ENCODE results near the gene RIT2. TPM values are rescaled to one million over a fixed set of nuclear protein-coding genes. Genes with fewer than 3 reads are reported as not detected.

The RIT2 gene
- total and polyA plus RNA-seq, 7 donors = not detected

DNA sequence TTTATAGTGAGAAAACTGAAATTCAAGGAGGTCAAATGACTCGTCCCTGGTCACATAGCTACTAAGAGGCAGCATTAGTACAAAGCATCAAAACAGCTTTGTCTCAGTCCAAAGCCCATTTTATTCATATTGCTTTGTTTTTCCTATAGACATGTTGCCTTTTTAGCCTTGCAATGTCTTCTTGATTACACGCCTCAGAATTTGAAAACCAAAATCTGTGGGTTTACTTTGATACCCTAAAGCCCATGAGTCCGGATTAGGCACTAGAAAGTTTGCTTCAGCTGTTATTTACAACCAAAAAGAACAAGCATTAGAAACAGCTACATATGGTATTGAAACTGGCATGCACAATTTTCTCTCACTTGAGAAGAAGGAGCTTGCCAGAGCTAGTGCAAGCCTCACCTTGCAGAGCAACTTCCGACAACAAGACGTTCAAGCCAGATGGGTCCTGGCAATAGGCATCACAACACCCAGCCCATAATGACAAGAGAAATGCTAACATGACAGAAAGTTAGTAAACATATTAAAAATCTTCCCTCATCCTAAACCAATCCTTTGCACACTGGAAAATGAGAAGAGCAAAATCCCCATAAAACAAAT lies 276.8 kb downstream of the RIT2 start:
- no peak for ATAC-seq
- TF ChIP-seq, protein P1, sequence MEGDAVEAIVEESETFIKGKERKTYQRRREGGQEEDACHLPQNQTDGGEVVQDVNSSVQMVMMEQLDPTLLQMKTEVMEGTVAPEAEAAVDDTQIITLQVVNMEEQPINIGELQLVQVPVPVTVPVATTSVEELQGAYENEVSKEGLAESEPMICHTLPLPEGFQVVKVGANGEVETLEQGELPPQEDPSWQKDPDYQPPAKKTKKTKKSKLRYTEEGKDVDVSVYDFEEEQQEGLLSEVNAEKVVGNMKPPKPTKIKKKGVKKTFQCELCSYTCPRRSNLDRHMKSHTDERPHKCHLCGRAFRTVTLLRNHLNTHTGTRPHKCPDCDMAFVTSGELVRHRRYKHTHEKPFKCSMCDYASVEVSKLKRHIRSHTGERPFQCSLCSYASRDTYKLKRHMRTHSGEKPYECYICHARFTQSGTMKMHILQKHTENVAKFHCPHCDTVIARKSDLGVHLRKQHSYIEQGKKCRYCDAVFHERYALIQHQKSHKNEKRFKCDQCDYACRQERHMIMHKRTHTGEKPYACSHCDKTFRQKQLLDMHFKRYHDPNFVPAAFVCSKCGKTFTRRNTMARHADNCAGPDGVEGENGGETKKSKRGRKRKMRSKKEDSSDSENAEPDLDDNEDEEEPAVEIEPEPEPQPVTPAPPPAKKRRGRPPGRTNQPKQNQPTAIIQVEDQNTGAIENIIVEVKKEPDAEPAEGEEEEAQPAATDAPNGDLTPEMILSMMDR (IDR thresholded peaks at IDR 0.05) = no peak
- intact Hi-C loops (cut with DNase I) = loop anchor here in 1 of 2 donors (10.0 kb wide), 1 partner anchor 56 kb away; no protein-coding TSS in a partner anchor
- DNase-seq = no peak
- Histone ChIP-seq H3K27me3 (ENCODE audit: insufficient read depth in 3 of 3, low read length in 2 of 3) (no peaks in the 10 kb centered on the region), H3K9me3 (no peaks in the 10 kb centered on the region), H3K4me3 (no peak overlapping the region), H3K4me1 (no peaks in the 10 kb centered on the region), H3K36me3 (ENCODE audit: insufficient read depth in 1 of 2, low read depth in 1 of 2) (no peaks in the 10 kb centered on the region), H3K27ac (no peak overlapping the region)
- 37 to 39% (median 38%) methylated on average over 5 of the region's 5 CpGs for WGBS, 3 donors

GRCh38 chr18:42830936-42831335 lies 284.5 kb downstream of the RIT2 start:
- Histone ChIP-seq H3K27ac (no peak overlapping the region), H3K4me1 (no peaks in the 10 kb centered on the region), H3K4me3 (no peak overlapping the region), H3K36me3 (ENCODE audit: insufficient read depth in 1 of 2, low read depth in 1 of 2) (no peaks in the 10 kb centered on the region), H3K27me3 (ENCODE audit: insufficient read depth in 3 of 3, low read length in 2 of 3) (no peaks in the 10 kb centered on the region), H3K9me3 (no peaks in the 10 kb centered on the region)
- DNase-seq = no peak
- intact Hi-C loops (cut with DNase I) = loop anchor here in 1 of 2 donors (10.0 kb wide), 1 partner anchor 64 kb away; no protein-coding TSS in a partner anchor
- TF ChIP-seq, protein P1 (IDR thresholded peaks at IDR 0.05) = no peak
- ATAC-seq = no peak

DNA sequence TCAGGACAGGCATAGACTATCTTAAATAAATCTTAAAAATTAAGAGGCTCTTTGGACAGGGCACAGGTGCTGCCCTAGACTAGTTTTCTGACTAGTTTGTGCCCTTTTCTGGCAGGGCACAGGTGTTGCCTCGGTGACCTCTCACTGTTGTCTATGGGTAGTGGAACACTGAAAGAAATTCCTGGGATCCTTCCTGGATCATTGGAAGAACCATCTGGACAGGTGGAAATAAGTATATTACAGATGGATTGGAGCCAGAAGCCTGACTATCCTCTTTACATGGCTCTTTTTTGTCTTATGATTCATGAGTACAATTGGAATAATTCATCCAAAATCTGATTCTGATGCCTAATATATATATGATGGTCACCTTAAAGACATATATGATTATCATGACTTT lies 286.6 kb downstream of the RIT2 start:
- Histone ChIP-seq H3K9me3 (no peaks in the 10 kb centered on the region), H3K4me1 (no peaks in the 10 kb centered on the region), H3K27ac (no peak overlapping the region), H3K4me3 (no peak overlapping the region), H3K36me3 (ENCODE audit: insufficient read depth in 1 of 2, low read depth in 1 of 2) (no peaks in the 10 kb centered on the region), H3K27me3 (ENCODE audit: insufficient read depth in 3 of 3, low read length in 2 of 3) (no peaks in the 10 kb centered on the region)
- 90 to 96% (median 94%) methylated on average over 1 of the region's 1 CpG for WGBS, 3 donors
- DNase-seq (no peak), ATAC-seq (no peak)
- TF ChIP-seq, protein P1 (IDR thresholded peaks at IDR 0.05) = no peak
- intact Hi-C loops (cut with DNase I) = no loop called here

DNA sequence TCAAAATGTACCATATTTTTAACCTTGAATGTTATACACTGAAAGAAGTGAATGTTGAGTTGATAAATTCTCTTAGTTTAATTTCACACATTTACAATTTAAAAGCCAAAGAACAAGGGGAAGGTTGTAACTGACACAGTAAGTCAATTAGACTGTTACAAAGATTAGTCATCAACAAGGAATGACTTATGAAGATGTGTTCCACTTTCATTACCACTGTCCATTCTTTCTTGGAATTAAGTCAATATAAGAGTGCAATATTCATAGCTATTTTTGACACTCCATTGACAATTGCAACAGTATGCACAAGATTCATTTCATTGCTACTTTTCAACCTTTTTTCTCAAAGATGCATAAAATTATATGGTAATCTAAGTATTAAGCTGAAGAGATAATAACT lies 291.3 kb downstream of the RIT2 start:
- no peak for DNase-seq
- Histone ChIP-seq H3K4me1 (no peaks in the 10 kb centered on the region), H3K27me3 (ENCODE audit: insufficient read depth in 3 of 3, low read length in 2 of 3) (no peaks in the 10 kb centered on the region), H3K9me3 (no peaks in the 10 kb centered on the region), H3K27ac (no peak overlapping the region), H3K4me3 (no peak overlapping the region), H3K36me3 (ENCODE audit: insufficient read depth in 1 of 2, low read depth in 1 of 2) (no peaks in the 10 kb centered on the region)
- no peak for ATAC-seq
- TF ChIP-seq, protein P1 (IDR thresholded peaks at IDR 0.05) = no peak
- intact Hi-C loops (cut with DNase I) = no loop called here

DNA sequence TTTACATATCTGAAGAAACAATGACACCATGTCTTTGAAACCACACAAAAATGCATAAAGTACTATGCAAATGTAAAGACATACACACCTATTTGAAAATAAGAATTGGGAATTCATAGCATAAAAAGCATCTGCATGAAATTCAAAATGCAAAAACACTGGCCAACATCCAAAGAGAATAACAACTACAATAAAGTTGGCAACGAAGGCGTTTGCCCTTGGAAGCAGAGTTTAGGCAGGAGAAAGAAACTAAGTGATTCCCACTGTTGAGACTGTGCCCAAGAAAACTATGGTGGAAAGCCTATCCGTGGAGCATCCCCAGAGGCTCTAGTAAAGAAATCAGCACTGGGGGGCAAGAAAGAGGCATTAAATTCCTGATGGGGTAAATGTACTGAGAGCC lies 292.8 kb downstream of the RIT2 start:
- H3K27me3 ChIP-seq (ENCODE audit: insufficient read depth in 3 of 3, low read length in 2 of 3) = no peaks in the 10 kb centered on the region
- H3K4me3 ChIP-seq = no peak overlapping the region
- no peak overlapping the region for H3K27ac ChIP-seq
- ATAC-seq (no peak), DNase-seq (no peak)
- 25 to 39% (median 34%) methylated on average over 3 of the region's 3 CpGs for WGBS, 3 donors
- intact Hi-C loops (cut with DNase I) = no loop called here
- H3K4me1 ChIP-seq = no peaks in the 10 kb centered on the region
- TF ChIP-seq, protein P1 (IDR thresholded peaks at IDR 0.05) = no peak
- no peaks in the 10 kb centered on the region for H3K36me3 ChIP-seq (ENCODE audit: insufficient read depth in 1 of 2, low read depth in 1 of 2)
- no peaks in the 10 kb centered on the region for H3K9me3 ChIP-seq

All from psoas muscle (tissue), 8 donors.